Tibial nerve (tissue), 4 donors: ENCODE results near the gene ARMH4. TPM values are rescaled to one million over a fixed set of nuclear protein-coding genes. Genes with fewer than 3 reads are reported as not detected.

Experiments used
- DNase-seq, 2 donors: peaks; one replicate each; pipeline ENCODE4 v3.0.0-alpha.2; 2019; ENCODE audit warnings: low spot score in 2 of 2
- H3K27ac ChIP-seq, 4 donors: fragments of 200-600 bp; sonication (generic) in 3 of 4; one replicate each; pipeline ENCODE4 v1.5.1; 2017 to 2019; ENCODE audit warnings: mild to moderate bottlenecking in 1 of 4
- H3K27me3 ChIP-seq, 2 donors: fragments of 200-600 bp; sonication (generic) in 1 of 2; one replicate each; pipeline versions ENCODE4 v1.5.1 to v1.6.0; 2017 to 2019
- H3K36me3 ChIP-seq, 3 donors: fragments of 200-600 bp; sonication (generic); one replicate each; pipeline ENCODE4 v1.5.1; 2018 to 2019
- H3K4me1 ChIP-seq, 4 donors: fragments of 200-600 bp; sonication (generic) in 3 of 4; one replicate each; pipeline ENCODE4 v1.5.1; 2017 to 2019
- H3K4me3 ChIP-seq, 4 donors: fragments of 200-600 bp; sonication (generic) in 3 of 4; one replicate each; pipeline ENCODE4 v1.5.1; 2017 to 2019; ENCODE audit warnings: mild to moderate bottlenecking in 1 of 4, moderate library complexity in 1 of 4
- H3K9me3 ChIP-seq, 4 donors: fragments of 200-600 bp; sonication (generic) in 3 of 4; one replicate each; pipeline ENCODE4 v1.5.1; 2017 to 2019
- CTCF ChIP-seq, 5 experiments: fragments of 200-600 bp in 3 of 5; fragments of 450-650 bp in 2 of 5; sonication (generic) in 3 of 5; IDR thresholded peaks; one replicate each; pipeline ENCODE4 v1.5.1; 2016 to 2019; ENCODE audit warnings: antibody characterized with exemption in 5 of 5, mild to moderate bottlenecking in 3 of 5, moderate library complexity in 2 of 5
- EP300 ChIP-seq, 2 donors: sonication (generic); formaldehyde crosslinking; IDR thresholded peaks; one replicate each; pipeline ENCODE4 v1.6.1; 2017; ENCODE audit warnings: antibody characterized with exemption in 2 of 2, mild to moderate bottlenecking in 1 of 2
- POLR2A ChIP-seq, 2 donors: fragments of 450-650 bp; IDR thresholded peaks; one replicate each; pipeline ENCODE4 v1.6.1; 2017; ENCODE audit warnings: antibody characterized with exemption in 2 of 2, mild to moderate bottlenecking in 2 of 2, moderate library complexity in 2 of 2
- WGBS, 2 donors: methylation state at CpG; one replicate each; pipeline ENCODE4 v1.1.5; 2018; 5-methylcytosine and 5-hydroxymethylcytosine counted together
- total RNA-seq, 4 donors: library from RNA; depleted of rRNA; stranded (reverse); fragments of >200 nt; gene quantifications; one replicate each; pipeline ENCODE4 v1.1.0, GENCODE V29; 2016

ARMH4 gene
- total RNA-seq, 4 donors from 2014 or later, result 3.6 to 9.0 (median 5.6) TPM

DNA sequence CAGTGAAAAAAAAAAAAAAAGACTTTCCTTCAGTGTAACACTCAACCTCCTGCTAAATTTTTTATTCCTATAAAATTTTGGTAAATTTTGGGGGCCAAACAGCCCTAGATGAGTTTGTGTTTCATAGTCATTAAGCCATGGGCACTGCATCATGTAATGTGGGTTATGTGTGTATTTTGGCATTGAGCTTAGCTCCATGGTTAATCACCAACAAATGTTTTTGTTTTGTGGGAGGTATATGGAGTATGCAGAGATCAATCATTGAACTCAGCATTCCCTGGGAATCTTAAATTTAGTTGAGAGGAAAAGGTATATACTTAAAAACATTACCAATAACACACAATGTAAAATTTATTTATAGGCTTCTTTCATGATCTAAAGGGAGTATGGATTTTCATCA, 8.5 kb upstream of the ARMH4 start:
- TF ChIP-seq POLR2A (IDR thresholded peaks at IDR 0.05) (no peak), EP300 (IDR thresholded peaks at IDR 0.05) (no peak), CTCF (IDR thresholded peaks at IDR 0.05) (no peak)
- DNase-seq, result no peak
- no peaks in the 10 kb centered on the region for H3K4me1 ChIP-seq

DNA sequence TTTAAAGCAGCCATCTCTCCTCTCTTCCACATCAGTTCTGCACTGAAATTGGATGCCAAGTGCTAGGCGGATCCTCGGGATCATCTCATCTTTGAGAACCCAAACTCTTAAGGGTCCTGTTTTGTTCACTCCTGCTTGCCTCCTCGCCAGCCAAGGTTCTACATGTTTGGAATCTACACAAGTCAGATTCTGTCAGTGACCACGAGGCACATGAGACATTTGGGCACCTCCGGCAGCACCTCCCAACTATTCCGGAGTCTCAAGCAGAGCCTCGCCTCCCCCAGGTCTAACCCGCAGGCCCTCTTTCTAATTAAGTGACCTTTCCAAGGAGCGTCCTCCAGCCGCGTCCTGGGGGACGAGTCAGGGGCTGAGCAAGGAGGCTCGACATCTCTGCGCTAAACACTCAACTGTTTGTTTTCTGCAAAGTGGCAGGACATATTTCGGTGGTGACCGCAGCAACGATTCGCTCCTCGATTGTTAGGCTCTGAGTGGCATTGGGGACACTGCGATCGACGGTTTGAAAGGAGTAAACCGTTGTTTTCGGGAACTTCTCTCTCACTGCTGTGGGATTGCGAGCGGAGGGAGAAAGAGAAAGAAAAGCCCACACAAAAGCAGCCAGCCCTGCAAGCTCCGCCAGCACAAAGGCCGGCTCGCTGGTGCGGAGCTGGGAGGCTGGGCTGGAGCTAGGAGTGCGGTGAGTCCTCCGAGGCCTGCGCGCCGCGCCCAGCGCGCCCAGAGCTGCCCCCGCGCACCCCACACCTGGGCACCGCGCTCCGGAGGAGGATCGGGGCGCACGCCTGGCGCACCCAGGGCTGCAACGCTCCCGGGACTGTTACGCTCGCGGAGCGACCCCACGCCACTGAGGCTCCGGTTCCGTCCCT, 640 bp downstream of the ARMH4 start:
- WGBS, 2 donors, result 3% methylated on average over 20 to 26 of the region's 56 CpGs
- Histone ChIP-seq H3K27me3 (no peaks in the 10 kb centered on the region), H3K36me3 (no peaks in the 10 kb centered on the region), H3K4me1 (peaks cover 0 to 18% (median 8%) of the 10 kb centered on the region in 4 donors), H3K4me3 (peak overlapping the region; percentile 57 to 79 (median 69)), H3K27ac (peak overlapping the region in 3 of 4 donors; percentile 21 to 80 (median 48)), H3K9me3 (no peaks in the 10 kb centered on the region)
- TF ChIP-seq EP300 (IDR thresholded peaks at IDR 0.05) (no peak), POLR2A (IDR thresholded peaks at IDR 0.05) (no peak), CTCF (IDR thresholded peaks at IDR 0.05) (no peak)
- DNase-seq, result no peak

More for the DNA sequence above, 8.5 kb upstream of the ARMH4 start:
- H3K9me3 ChIP-seq, result no peaks in the 10 kb centered on the region
- H3K4me3 ChIP-seq, result no peak overlapping the region
- H3K27ac ChIP-seq, result no peak overlapping the region
- H3K36me3 ChIP-seq, result no peaks in the 10 kb centered on the region
- no peaks in the 10 kb centered on the region for H3K27me3 ChIP-seq

DNA sequence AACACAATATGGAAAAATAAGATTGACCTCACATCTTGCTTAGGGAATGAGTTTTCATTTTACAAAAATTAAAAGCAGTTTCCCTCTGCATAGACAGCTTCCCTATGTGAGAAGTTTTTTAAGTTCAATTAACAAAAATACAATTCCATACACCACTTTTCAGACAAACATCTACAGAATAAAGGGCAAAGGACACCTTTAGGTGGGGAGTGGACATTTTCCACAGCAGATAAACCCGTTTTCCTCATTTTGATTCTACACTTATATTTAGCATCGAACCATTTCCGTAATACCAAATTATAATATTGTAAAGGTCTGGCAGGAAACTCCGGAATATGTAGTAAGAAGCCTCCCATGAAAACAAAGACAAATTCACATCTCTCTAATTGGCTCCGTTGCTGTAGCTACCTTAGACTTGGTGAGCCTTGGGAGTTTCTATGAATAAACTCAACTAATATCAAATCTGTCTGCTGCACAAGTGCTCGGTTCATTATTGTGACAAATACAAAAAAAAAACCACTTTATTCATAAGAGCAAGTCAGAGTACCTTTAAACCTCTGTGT, 1.7 kb downstream of the ARMH4 start:
- Histone ChIP-seq H3K9me3 (no peaks in the 10 kb centered on the region), H3K36me3 (no peaks in the 10 kb centered on the region), H3K4me3 (no peak overlapping the region), H3K27me3 (no peaks in the 10 kb centered on the region), H3K4me1 (peaks cover 0 to 18% (median 8%) of the 10 kb centered on the region in 4 donors), H3K27ac (no peak overlapping the region)
- no peak for DNase-seq
- TF ChIP-seq CTCF (IDR thresholded peaks at IDR 0.05), result no peak
- no peak for TF ChIP-seq EP300 (IDR thresholded peaks at IDR 0.05)
- no peak for TF ChIP-seq POLR2A (IDR thresholded peaks at IDR 0.05)
- 74 to 83% methylated on average over 6 of the region's 6 CpGs for WGBS, 2 donors

GRCh38 chr14:58149196-58149595, 2.8 kb downstream of the ARMH4 start:
- no peak for DNase-seq
- Histone ChIP-seq H3K4me1 (peaks cover 0 to 18% (median 8%) of the 10 kb centered on the region in 4 donors), H3K4me3 (no peak overlapping the region), H3K27ac (no peak overlapping the region), H3K36me3 (no peaks in the 10 kb centered on the region), H3K9me3 (no peaks in the 10 kb centered on the region), H3K27me3 (no peaks in the 10 kb centered on the region)
- TF ChIP-seq CTCF (IDR thresholded peaks at IDR 0.05) (no peak), EP300 (IDR thresholded peaks at IDR 0.05) (no peak), POLR2A (IDR thresholded peaks at IDR 0.05) (no peak)
- WGBS, 2 donors, result 67 to 76% methylated on average over 1 of the region's 1 CpG

- H3K27ac ChIP-seq, result no peak overlapping the region
- H3K36me3 ChIP-seq, result no peaks in the 10 kb centered on the region
- peaks cover 0 to 8% (median 0%) of the 10 kb centered on the region in 4 donors for H3K4me1 ChIP-seq
- H3K27me3 ChIP-seq, result no peaks in the 10 kb centered on the region
- 70 to 81% methylated on average over 1 of the region's 1 CpG for WGBS, 2 donors
- H3K4me3 ChIP-seq, result no peak overlapping the region
- H3K9me3 ChIP-seq, result no peaks in the 10 kb centered on the region
- no peak for DNase-seq
- TF ChIP-seq EP300 (IDR thresholded peaks at IDR 0.05), result no peak
- no peak for TF ChIP-seq POLR2A (IDR thresholded peaks at IDR 0.05)
- TF ChIP-seq CTCF (IDR thresholded peaks at IDR 0.05), result no peak
Measured at GRCh38 chr14:58146399-58146798, 5.6 kb downstream of the ARMH4 start.
